ENCODE measurements around the gene KIAA0825.

KIAA0825 gene, protein sequence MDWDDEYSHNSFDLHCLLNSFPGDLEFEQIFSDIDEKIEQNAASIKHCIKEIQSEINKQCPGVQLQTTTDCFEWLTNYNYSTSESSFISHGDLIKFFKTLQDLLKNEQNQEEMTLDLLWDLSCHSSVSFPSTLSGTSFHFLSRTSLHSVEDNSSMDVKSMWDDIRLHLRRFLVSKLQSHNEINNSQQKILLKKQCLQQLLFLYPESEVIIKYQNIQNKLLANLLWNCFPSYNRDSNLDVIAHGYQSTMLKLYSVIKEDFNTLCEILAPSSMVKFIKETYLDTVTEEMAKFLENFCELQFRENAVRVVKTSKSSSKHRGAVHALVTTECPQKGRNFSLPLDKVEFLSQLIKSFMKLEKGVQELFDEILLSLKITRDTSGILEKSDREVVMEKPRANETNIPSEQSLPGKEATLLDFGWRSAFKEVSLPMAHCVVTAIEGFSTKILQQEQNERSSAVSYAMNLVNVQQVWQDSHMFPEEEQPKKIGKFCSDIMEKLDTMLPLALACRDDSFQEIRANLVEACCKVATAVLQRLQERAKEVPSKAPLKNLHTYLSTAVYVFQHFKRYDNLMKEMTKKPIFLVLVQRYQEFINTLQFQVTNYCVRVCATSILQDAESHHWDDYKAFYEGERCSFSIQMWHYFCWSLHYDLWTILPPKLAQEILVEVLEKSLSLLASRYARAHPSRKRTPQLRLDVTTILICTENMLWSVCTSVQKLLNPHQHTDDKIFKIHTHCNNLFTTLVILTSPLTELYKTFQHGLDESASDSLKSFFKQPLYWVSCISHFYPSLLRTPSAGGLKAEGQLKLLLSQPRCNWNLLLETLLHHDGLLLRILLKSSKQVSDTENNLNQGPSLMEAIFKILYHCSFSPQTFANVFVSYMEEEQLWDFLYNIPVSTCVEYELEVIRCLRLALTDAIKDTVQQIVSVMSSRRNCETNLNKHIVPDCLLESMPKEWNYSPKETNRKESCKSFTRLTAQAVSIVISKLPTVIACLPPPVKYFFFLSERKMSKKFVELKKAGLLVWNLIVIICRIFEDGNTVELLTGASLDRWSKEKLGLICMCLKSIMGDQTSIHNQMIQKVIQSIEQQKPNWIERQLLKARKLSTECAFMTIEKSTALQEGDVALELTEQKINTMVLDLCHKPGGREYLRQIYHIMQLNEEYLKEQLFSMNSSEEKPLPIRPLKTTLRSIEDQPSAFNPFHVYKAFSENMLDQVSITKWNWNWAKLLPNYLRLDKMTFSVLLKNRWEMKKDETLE (N-terminal part only)

DNA sequence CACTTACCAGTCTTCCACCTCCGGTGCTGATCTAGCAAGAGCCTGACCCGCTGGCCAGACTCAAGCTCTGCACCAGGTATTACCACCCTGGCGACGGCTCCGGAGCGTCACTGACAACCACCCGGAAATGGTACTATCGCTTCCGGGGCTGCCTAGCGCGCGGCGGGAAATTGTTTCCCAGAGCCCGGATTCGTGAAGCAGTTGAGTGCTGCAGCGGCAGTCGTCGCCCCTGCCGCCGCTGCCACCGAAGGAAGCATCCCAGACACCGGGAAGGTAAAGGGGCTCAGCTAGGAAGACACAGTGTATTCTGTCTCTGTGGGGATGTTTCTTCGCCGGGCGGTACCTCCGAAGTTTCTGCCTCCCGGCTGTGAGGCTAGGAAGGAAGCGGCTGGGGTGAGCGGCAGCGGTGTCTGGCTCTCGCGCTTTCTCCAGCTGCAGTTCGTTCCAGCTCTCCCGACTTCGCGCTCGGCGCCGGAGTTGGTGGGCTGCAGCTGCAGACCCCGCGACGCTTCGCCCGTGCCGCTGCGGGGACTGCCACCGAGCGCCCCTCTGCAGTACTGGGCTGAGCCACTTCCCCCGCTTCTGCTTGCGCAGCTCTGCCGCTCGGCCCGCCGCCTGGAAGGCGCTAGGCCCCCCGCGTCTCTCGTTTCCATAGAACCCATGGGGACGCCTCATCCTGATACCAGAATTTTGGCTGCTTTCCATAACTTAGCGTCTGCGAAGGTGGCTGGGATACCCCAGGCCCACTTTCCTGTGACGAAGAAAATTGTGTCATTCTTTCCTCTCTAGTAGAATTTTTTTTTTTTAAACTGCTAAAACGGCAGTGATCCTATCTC lies at the start of gene KIAA0825, which contains the start of gene SLF1:
KIAA0825 (minus strand) TSS at position 112 of the 836 bp plus-strand sequence. CDS start 81,478 bp downstream, outside the sequence.
SLF1 (plus strand) TSS at position 177 of the 836 bp plus-strand sequence. CDS start 10,142 bp downstream, outside the sequence.
- DNase-seq, result peak; percentile 67

GRCh38 chr5:94667937-94668336 lies 49.5 kb upstream of the KIAA0825 start:
- DNase-seq, result no peak

- DNase-seq, result no peak
These were observed 42.7 kb upstream of the KIAA0825 start for GRCh38 chr5:94661086-94661485.

DNA sequence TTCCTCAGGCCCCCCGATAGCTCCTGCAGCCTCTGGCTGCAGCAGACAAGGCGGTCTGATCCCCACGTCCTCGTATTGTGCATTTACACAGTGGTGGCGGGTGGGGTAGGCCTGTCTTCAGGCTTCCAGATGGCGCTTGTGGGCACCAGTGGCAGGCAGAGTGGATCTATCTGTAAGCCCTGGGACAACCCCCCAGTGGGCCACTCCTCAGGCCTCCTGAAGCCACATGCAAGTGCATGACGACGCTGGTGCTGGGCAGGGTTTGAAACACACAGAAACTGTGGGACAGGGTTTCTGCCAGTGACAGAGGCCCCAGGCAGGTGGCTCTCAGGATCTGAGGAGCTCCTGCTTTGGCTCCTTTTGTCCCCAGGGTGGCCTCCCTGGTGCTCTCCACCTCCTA lies 42.1 kb upstream of the KIAA0825 start:
- no peak for DNase-seq

DNA sequence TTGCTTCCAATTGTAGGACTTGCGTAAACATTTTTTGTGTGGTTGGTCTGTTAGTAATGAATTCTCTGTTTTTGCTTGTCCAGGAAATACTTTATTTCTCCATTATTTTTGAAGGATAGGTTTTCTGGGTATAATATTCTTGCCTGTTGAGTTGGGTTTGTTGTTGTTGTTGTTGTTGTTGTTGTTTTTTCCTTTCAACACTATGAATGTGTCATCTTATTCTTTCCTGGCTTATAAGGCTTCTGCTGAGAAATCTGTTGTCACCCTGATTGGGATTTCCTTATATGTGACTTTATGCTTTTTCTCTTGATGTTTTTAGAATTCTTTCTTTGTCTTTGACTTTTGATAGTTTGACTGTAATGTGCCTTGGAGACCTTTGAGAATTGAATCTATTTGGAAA lies 39.9 kb upstream of the KIAA0825 start:
- no peak for DNase-seq

- DNase-seq, result no peak
These were observed 31.5 kb upstream of the KIAA0825 start for GRCh38 chr5:94649874-94650273.

- DNase-seq, result no peak
These were observed 28.4 kb upstream of the KIAA0825 start for GRCh38 chr5:94646758-94647157.

GRCh38 chr5:94645053-94645452 lies 26.6 kb upstream of the KIAA0825 start:
- DNase-seq, result no peak

- DNase-seq, result no peak
These were observed 21.8 kb upstream of the KIAA0825 start for GRCh38 chr5:94640176-94640575.

GRCh38 chr5:94632024-94632423 lies 13.6 kb upstream of the KIAA0825 start:
- no peak for DNase-seq

DNA sequence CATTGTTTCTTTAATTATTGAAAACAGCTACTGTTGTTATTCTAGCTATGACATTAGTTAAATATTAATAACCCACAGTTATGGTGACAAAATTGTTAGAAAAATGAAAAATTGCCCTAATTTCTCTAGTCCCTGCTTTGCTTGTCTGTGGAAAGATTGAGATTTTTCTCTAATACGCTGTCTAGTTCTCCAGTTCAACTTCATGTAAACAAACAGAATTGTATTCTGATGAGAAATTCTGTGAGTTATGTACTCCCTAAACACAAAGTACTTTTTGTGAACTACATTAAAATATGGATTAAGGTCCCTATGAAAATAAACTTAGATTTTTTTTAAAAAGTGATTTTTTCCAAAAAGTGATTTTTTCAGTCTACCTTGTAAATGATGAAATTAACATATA lies 8.8 kb upstream of the KIAA0825 start:
- DNase-seq, result no peak

GRCh38 chr5:94623877-94624276 lies 5.5 kb upstream of the KIAA0825 start:
- DNase-seq, result no peak

DNA sequence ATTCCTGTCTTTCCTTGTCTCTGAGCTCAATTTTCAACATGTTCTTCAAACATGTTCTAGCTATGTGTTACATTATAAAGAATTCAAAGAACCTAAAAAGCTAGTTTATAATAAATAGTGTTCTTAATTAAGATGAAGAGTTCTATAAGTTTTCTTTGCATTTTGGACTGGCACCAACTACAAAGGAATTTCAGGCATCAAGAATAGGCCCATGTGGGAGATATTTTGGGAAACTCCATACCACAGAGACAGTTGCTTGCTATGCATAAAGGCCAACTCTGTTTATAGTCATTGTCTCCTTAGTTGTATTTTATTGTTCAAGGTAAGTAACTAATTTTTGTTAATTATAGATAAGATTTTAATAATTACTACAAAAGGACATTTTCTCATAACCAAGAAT lies 4.6 kb upstream of the KIAA0825 start:
- no peak for DNase-seq

- no peak for DNase-seq
These were observed 3.4 kb upstream of the KIAA0825 start for GRCh38 chr5:94621763-94622162.

- DNase-seq, result no peak
These were observed 1.9 kb upstream of the KIAA0825 start for GRCh38 chr5:94620256-94620655.

- DNase-seq, result no peak
These were observed 343 bp downstream of the KIAA0825 start for GRCh38 chr5:94618029-94618492.

GRCh38 chr5:94615862-94616261 lies 2.5 kb downstream of the KIAA0825 start:
- no peak for DNase-seq

GRCh38 chr5:94614156-94614805 lies 4.1 kb downstream of the KIAA0825 start:
- no peak for DNase-seq

GRCh38 chr5:94613583-94613982 lies 4.8 kb downstream of the KIAA0825 start:
- DNase-seq, result peak; percentile 9

- DNase-seq, result no peak
These were observed 23.0 kb downstream of the KIAA0825 start for GRCh38 chr5:94595281-94595840.
